Neuron (in vitro differentiated cells): Measurements from ENCODE around the gene MBLAC2.

Experiments used
- H2AFZ ChIP-seq: one replicate; pipeline ENCODE4 v1.6.1; 2013; ENCODE audit warnings: low read depth, mild to moderate bottlenecking, inconsistent platforms, low read length, moderate library complexity
- H3K27me3 ChIP-seq: one replicate; pipeline ENCODE4 v1.6.1; 2013; ENCODE audit warnings: low read length; ENCODE audit not compliant: insufficient read depth
- H3K36me3 ChIP-seq: one replicate; pipeline ENCODE4 v1.6.1; 2013; ENCODE audit warnings: low read length; ENCODE audit not compliant: insufficient read depth
- H3K4me1 ChIP-seq: one replicate; pipeline ENCODE4 v1.6.1; 2013; ENCODE audit warnings: low read length; ENCODE audit not compliant: insufficient read depth
- H3K4me3 ChIP-seq: 2 replicates; pipeline ENCODE4 v1.5.1; 2013; ENCODE audit warnings: mild to moderate bottlenecking, low read length, moderate library complexity
- H3K9me3 ChIP-seq: one replicate; pipeline ENCODE4 v1.6.1; 2013; ENCODE audit warnings: low read length

The MBLAC2 gene

GRCh38 chr5:90437663-90438062 is 36.9 kb downstream of the MBLAC2 start:
- Histone ChIP-seq H3K36me3 (no peaks in the 10 kb centered on the region), H3K9me3 (no peaks in the 10 kb centered on the region), H3K4me3 (no peak overlapping the region), H2AFZ (no peak overlapping the region), H3K27me3 (no peaks in the 10 kb centered on the region), H3K4me1 (peaks cover 9% of the 10 kb centered on the region)

- Histone ChIP-seq H3K36me3 (no peaks in the 10 kb centered on the region), H2AFZ (no peak overlapping the region), H3K27me3 (no peaks in the 10 kb centered on the region), H3K9me3 (no peaks in the 10 kb centered on the region), H3K4me3 (no peak overlapping the region), H3K4me1 (no peaks in the 10 kb centered on the region)
These were observed 40.4 kb downstream of the MBLAC2 start for GRCh38 chr5:90434116-90434714.

- Histone ChIP-seq H3K9me3 (no peaks in the 10 kb centered on the region), H3K4me3 (no peak overlapping the region)
These were observed 50.3 kb downstream of the MBLAC2 start for GRCh38 chr5:90424245-90424644.

GRCh38 chr5:90421136-90421535 is 53.4 kb downstream of the MBLAC2 start:
- Histone ChIP-seq H3K9me3 (no peaks in the 10 kb centered on the region), H3K4me1 (no peaks in the 10 kb centered on the region), H3K27me3 (no peaks in the 10 kb centered on the region), H3K36me3 (no peaks in the 10 kb centered on the region), H2AFZ (no peak overlapping the region), H3K4me3 (no peak overlapping the region)

More at GRCh38 chr5:90424245-90424644, 50.3 kb downstream of the MBLAC2 start:
- no peaks in the 10 kb centered on the region for H3K4me1 ChIP-seq
- H3K27me3 ChIP-seq = no peaks in the 10 kb centered on the region
- no peaks in the 10 kb centered on the region for H3K36me3 ChIP-seq
- no peak overlapping the region for H2AFZ ChIP-seq

- Histone ChIP-seq H3K36me3 (no peaks in the 10 kb centered on the region), H3K9me3 (no peaks in the 10 kb centered on the region), H3K4me1 (no peaks in the 10 kb centered on the region), H3K27me3 (no peaks in the 10 kb centered on the region), H2AFZ (no peak overlapping the region), H3K4me3 (no peak overlapping the region)
These were observed 56.4 kb downstream of the MBLAC2 start for GRCh38 chr5:90418214-90418613.

- Histone ChIP-seq H3K9me3 (no peaks in the 10 kb centered on the region), H3K4me1 (peaks cover 25% of the 10 kb centered on the region), H3K4me3 (peak overlapping the region; percentile 86), H3K27me3 (no peaks in the 10 kb centered on the region), H2AFZ (peak overlapping the region; percentile 56), H3K36me3 (peaks cover 3% of the 10 kb centered on the region)
These were observed 64.3 kb downstream of the MBLAC2 start for GRCh38 chr5:90410178-90410762.

GRCh38 chr5:90409318-90410177 is 65.0 kb downstream of the MBLAC2 start, which contains the start of gene CETN3:
TSS of gene CETN3 (minus strand) at chr5:90409756. CDS start at chr5:90409661, 95 bp downstream.
- Histone ChIP-seq H3K4me1 (peaks cover 25% of the 10 kb centered on the region), H3K9me3 (no peaks in the 10 kb centered on the region), H3K36me3 (peaks cover 7% of the 10 kb centered on the region), H3K4me3 (peak within 1 kb of the TSS; percentile 86), H3K27me3 (no peaks in the 10 kb centered on the region), H2AFZ (peak within 1 kb of the TSS; percentile 56)

GRCh38 chr5:90408571-90409317 is 65.8 kb downstream of the MBLAC2 start:
- peak overlapping the region; percentile 27 for H2AFZ ChIP-seq
- no peaks in the 10 kb centered on the region for H3K27me3 ChIP-seq
- no peaks in the 10 kb centered on the region for H3K9me3 ChIP-seq
- H3K4me1 ChIP-seq = peaks cover 25% of the 10 kb centered on the region
- peaks cover 14% of the 10 kb centered on the region for H3K36me3 ChIP-seq
- H3K4me3 ChIP-seq = peak overlapping the region; percentile 64
